HEK293 (cell line): ENCODE data around the gene CHKA.

Source experiments
- CTCF ChIA-PET: fragments of 350-600 bp; formaldehyde crosslinking; extraction: SDS; loops from one replicate; lab custom pipeline; 2021; ENCODE audit warnings: antibody characterized with exemption; lab: Yijun Ruan, JAX
- POLR2A ChIA-PET: fragments of 300-600 bp; formaldehyde crosslinking; extraction: SDS; loops from one replicate; lab custom pipeline; 2020; ENCODE audit warnings: antibody characterized with exemption, inconsistent platforms; lab: Yijun Ruan, JAX
- H3K27ac ChIP-seq: fragments of 200-500 bp; sonication (Bioruptor generic); 2 replicates; pipeline ENCODE4 v1.5.1; 2014; ENCODE audit warnings: low read depth, low read length, control low read depth, inconsistent platforms; ENCODE audit errors: extremely low read depth
- H3K36me3 ChIP-seq, 2 experiments: fragments of 200-500 bp in 1 of 2; sonication (Bioruptor generic) in 1 of 2; 1 replicate in 1 of 2; 2 replicates in 1 of 2; pipeline ENCODE4 v1.5.1; 2014 to 2017; ENCODE audit warnings: inconsistent platforms in 2 of 2, low read length in 2 of 2; ENCODE audit not compliant: control insufficient read depth in 2 of 2, insufficient read depth in 1 of 2
- H3K4me1 ChIP-seq: fragments of 200-500 bp; sonication (Bioruptor generic); 2 replicates; pipeline ENCODE4 v1.5.1; 2014; ENCODE audit warnings: mild to moderate bottlenecking, low read length, inconsistent platforms; ENCODE audit not compliant: control insufficient read depth, insufficient read depth
- H3K4me3 ChIP-seq: 2 replicates; pipeline ENCODE4 v1.5.1; 2011; ENCODE audit warnings: low read depth, mild to moderate bottlenecking, control low read depth, low read length, moderate library complexity
- H3K9me3 ChIP-seq: fragments of 200-500 bp; sonication (Bioruptor generic); 2 replicates; pipeline ENCODE4 v1.5.1; 2014; ENCODE audit warnings: low read depth, low read length, inconsistent platforms; ENCODE audit not compliant: control insufficient read depth, insufficient read depth
- GLI2 ChIP-seq: fragments of 450-650 bp; formaldehyde crosslinking; IDR thresholded peaks from 2 replicates; pipeline ENCODE4; 2017; ENCODE audit warnings: missing biosample characterization, missing genetic modification characterization, low read depth, borderline replicate concordance
- HOXA7 ChIP-seq: sonication (generic); formaldehyde crosslinking; IDR thresholded peaks from 2 replicates; pipeline ENCODE4 v1.8.1; 2022; ENCODE audit warnings: missing genetic modification reagents, borderline replicate concordance
- MEIS1 ChIP-seq: sonication (generic); formaldehyde crosslinking; IDR thresholded peaks from 2 replicates; pipeline ENCODE4 v1.8.1; 2022; ENCODE audit warnings: missing genetic modification reagents, mild to moderate bottlenecking, borderline replicate concordance
- MYNN ChIP-seq: fragments of 450-650 bp; formaldehyde crosslinking; IDR thresholded peaks from 2 replicates; pipeline ENCODE4 v1.5.1; 2016; ENCODE audit warnings: missing biosample characterization, missing genetic modification characterization, borderline replicate concordance
- SALL2 ChIP-seq: fragments of 450-650 bp; formaldehyde crosslinking; IDR thresholded peaks from 2 replicates; pipeline ENCODE4 v1.5.0; 2017; ENCODE audit warnings: missing biosample characterization, mild to moderate bottlenecking, missing genetic modification characterization, borderline replicate concordance
- SETDB1 ChIP-seq: IDR thresholded peaks from one replicate; pipeline ENCODE4 v1.6.1; 2017; ENCODE audit warnings: mild to moderate bottlenecking, low read length, moderate library complexity, mixed read lengths; ENCODE audit not compliant: insufficient read length
- ZBTB7A ChIP-seq: fragments of 450-650 bp; formaldehyde crosslinking; IDR thresholded peaks from 2 replicates; pipeline ENCODE4 v1.5.1; 2016; ENCODE audit warnings: low read depth, missing biosample characterization, missing genetic modification characterization
- ZEB2 ChIP-seq: fragments of 450-650 bp; formaldehyde crosslinking; IDR thresholded peaks from 2 replicates; pipeline ENCODE4 v1.5.1; 2016; ENCODE audit warnings: missing biosample characterization, missing genetic modification characterization
- ZFP69B ChIP-seq: fragments of 450-650 bp; formaldehyde crosslinking; IDR thresholded peaks from 2 replicates; pipeline ENCODE4 v1.5.1; 2016; ENCODE audit warnings: missing biosample characterization, missing genetic modification characterization
- ZNF174 ChIP-seq: fragments of 450-650 bp; formaldehyde crosslinking; IDR thresholded peaks from 2 replicates; pipeline ENCODE4 v1.5.0; 2017; ENCODE audit warnings: missing biosample characterization, mild to moderate bottlenecking, missing genetic modification characterization
- ZNF175 ChIP-seq: fragments of 450-650 bp; formaldehyde crosslinking; IDR thresholded peaks from 2 replicates; pipeline ENCODE4 v1.5.1; 2016; ENCODE audit warnings: missing biosample characterization, missing genetic modification characterization
- ZNF239 ChIP-seq: fragments of 450-650 bp; formaldehyde crosslinking; IDR thresholded peaks from 2 replicates; pipeline ENCODE4 v1.5.1; 2016; ENCODE audit warnings: missing biosample characterization, missing genetic modification characterization
- ZNF24 ChIP-seq: fragments of 450-650 bp; formaldehyde crosslinking; IDR thresholded peaks from 2 replicates; pipeline ENCODE4 v1.5.1; 2016; ENCODE audit warnings: missing biosample characterization, missing genetic modification characterization
- ZNF433 ChIP-seq: fragments of 450-650 bp; formaldehyde crosslinking; IDR thresholded peaks from 2 replicates; pipeline ENCODE4 v1.5.1; 2016; ENCODE audit warnings: missing biosample characterization, missing genetic modification characterization, low read depth
- ZNF518A ChIP-seq: fragments of 450-650 bp; formaldehyde crosslinking; conservative IDR thresholded peaks from 2 replicates; pipeline ENCODE4 v1.5.1; 2016; ENCODE audit warnings: low read depth, missing biosample characterization, missing genetic modification characterization
- ZNF585B ChIP-seq: fragments of 450-650 bp; formaldehyde crosslinking; IDR thresholded peaks from 2 replicates; pipeline ENCODE4 v1.5.1; 2016; ENCODE audit warnings: missing biosample characterization, missing genetic modification characterization
- ZNF600 ChIP-seq: fragments of 450-650 bp; formaldehyde crosslinking; IDR thresholded peaks from 2 replicates; pipeline ENCODE4 v1.5.1; 2016; ENCODE audit warnings: missing biosample characterization, missing genetic modification characterization
- ZNF610 ChIP-seq: fragments of 450-650 bp; formaldehyde crosslinking; IDR thresholded peaks from 2 replicates; pipeline ENCODE4 v1.5.1; 2016; ENCODE audit warnings: missing biosample characterization, missing genetic modification characterization, borderline replicate concordance
- ZNF624 ChIP-seq: fragments of 450-650 bp; formaldehyde crosslinking; IDR thresholded peaks from 2 replicates; pipeline ENCODE4 v1.5.1; 2017; ENCODE audit warnings: missing biosample characterization, missing genetic modification characterization
- ZNF664 ChIP-seq: fragments of 450-650 bp; formaldehyde crosslinking; IDR thresholded peaks from 2 replicates; pipeline ENCODE4 v1.5.1; 2016; ENCODE audit warnings: missing biosample characterization, missing genetic modification characterization
- ZNF76 ChIP-seq: fragments of 450-650 bp; formaldehyde crosslinking; IDR thresholded peaks from 2 replicates; pipeline ENCODE4; 2016; ENCODE audit warnings: low read depth, missing biosample characterization, missing genetic modification characterization, borderline replicate concordance
- ZNF791 ChIP-seq: fragments of 450-650 bp; formaldehyde crosslinking; IDR thresholded peaks from 2 replicates; pipeline ENCODE4 v1.5.1; 2016; ENCODE audit warnings: missing biosample characterization, missing genetic modification characterization
- ZSCAN30 ChIP-seq: fragments of 450-650 bp; IDR thresholded peaks from 2 replicates; pipeline ENCODE4 v1.5.1; 2018; ENCODE audit warnings: missing biosample characterization, mild to moderate bottlenecking, missing genetic modification characterization, moderate library complexity
- ZXDB ChIP-seq: fragments of 450-650 bp; formaldehyde crosslinking; IDR thresholded peaks from 2 replicates; pipeline ENCODE4 v1.5.1; 2016; ENCODE audit warnings: missing biosample characterization, missing genetic modification characterization

CHKA gene

GRCh38 chr11:68136866-68137265 lies 15.7 kb upstream of the CHKA start:
- Histone ChIP-seq H3K27ac (no peak overlapping the region), H3K4me1 (no peaks in the 10 kb centered on the region)
- POLR2A ChIA-PET = no interaction called here
- TF ChIP-seq HOXA7 (CRISPR knock-in tag) (no peak), MEIS1 (no peak), ZNF600 (tag by site-specific recombination) (no peak), ZNF76 (tag by site-specific recombination) (no peak), ZBTB7A (no peak), ZNF624 (tag by site-specific recombination) (no peak), GLI2 (tag by site-specific recombination) (no peak)
- TF ChIP-seq, all 188 proteins: peak for 0
- Histone ChIP-seq H3K36me3 (no peaks in the 10 kb centered on the region), H3K4me3 (no peak overlapping the region), H3K9me3 (no peaks in the 10 kb centered on the region)
- CTCF ChIA-PET = interaction anchor here (0.6 kb wide), 1 partner anchor 11 kb away, joined by 3 read pairs; no protein-coding TSS in a partner anchor

- no peaks in the 10 kb centered on the region for H3K9me3 ChIP-seq
These were observed 14.0 kb upstream of the CHKA start for GRCh38 chr11:68135161-68135560.

GRCh38 chr11:68133761-68134160 lies 12.6 kb upstream of the CHKA start:
- Histone ChIP-seq H3K27ac (no peak overlapping the region), H3K9me3 (no peaks in the 10 kb centered on the region), H3K36me3 (no peaks in the 10 kb centered on the region), H3K4me1 (no peaks in the 10 kb centered on the region), H3K4me3 (no peak overlapping the region)
- ChIA-PET POLR2A (interaction anchor here (0.6 kb wide), 2 partner anchors 13 to 16 kb away, joined by 3 read pairs; no protein-coding TSS in a partner anchor), CTCF (no interaction called here)
- TF ChIP-seq ZNF24 (tag by site-specific recombination) (no peak), ZNF175 (tag by site-specific recombination) (no peak), ZNF791 (no peak), SALL2 (tag by site-specific recombination) (no peak), MYNN (no peak), SETDB1 (no peak), ZNF433 (tag by site-specific recombination) (no peak), ZXDB (tag by site-specific recombination) (no peak), ZNF610 (no peak), ZSCAN30 (tag by site-specific recombination) (no peak), ZFP69B (tag by site-specific recombination) (no peak), ZEB2 (no peak), ZNF174 (tag by site-specific recombination) (no peak)

More at GRCh38 chr11:68135161-68135560, 14.0 kb upstream of the CHKA start:
- H3K4me3 ChIP-seq = no peak overlapping the region
- TF ChIP-seq ZNF239 (tag by site-specific recombination) = no peak
- TF ChIP-seq ZBTB7A = no peak
- no peak for TF ChIP-seq ZNF518A (tag by site-specific recombination)
- no peak for TF ChIP-seq ZNF664 (tag by site-specific recombination)
- no peak for TF ChIP-seq ZNF585B (tag by site-specific recombination)
- ChIA-PET POLR2A (no interaction called here), CTCF (interaction anchor here (0.7 kb wide), 1 partner anchor 63 kb away, joined by 3 read pairs; no protein-coding TSS in a partner anchor)
- no peaks in the 10 kb centered on the region for H3K36me3 ChIP-seq
- no peak overlapping the region for H3K27ac ChIP-seq
- no peaks in the 10 kb centered on the region for H3K4me1 ChIP-seq
